Measurements from ENCODE around the gene DNASE1L3.

DNA sequence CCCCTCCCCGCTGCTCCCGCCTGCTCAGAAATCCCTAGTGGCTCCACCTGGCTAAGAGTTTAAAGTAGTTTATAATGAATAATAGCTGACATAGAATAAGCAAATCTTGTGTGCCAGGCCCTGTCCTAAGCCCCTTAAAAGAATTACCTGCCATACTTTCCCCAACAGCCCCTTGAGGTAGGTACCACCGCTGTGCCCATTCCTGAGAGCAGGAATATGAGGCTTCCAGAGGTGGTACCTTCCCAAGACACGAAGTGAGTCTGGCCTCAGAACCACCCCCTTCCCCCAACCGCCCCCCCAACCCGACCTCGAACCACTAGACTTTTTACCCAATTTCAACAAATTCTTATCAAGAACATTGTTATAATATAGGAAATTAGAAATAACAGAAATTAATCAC is 28.1 kb upstream of the DNASE1L3 start:
- TF ChIP-seq POLR2A (IDR thresholded peaks at IDR 0.05), result no peak
- TF ChIP-seq, protein P1, sequence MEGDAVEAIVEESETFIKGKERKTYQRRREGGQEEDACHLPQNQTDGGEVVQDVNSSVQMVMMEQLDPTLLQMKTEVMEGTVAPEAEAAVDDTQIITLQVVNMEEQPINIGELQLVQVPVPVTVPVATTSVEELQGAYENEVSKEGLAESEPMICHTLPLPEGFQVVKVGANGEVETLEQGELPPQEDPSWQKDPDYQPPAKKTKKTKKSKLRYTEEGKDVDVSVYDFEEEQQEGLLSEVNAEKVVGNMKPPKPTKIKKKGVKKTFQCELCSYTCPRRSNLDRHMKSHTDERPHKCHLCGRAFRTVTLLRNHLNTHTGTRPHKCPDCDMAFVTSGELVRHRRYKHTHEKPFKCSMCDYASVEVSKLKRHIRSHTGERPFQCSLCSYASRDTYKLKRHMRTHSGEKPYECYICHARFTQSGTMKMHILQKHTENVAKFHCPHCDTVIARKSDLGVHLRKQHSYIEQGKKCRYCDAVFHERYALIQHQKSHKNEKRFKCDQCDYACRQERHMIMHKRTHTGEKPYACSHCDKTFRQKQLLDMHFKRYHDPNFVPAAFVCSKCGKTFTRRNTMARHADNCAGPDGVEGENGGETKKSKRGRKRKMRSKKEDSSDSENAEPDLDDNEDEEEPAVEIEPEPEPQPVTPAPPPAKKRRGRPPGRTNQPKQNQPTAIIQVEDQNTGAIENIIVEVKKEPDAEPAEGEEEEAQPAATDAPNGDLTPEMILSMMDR (IDR thresholded peaks at IDR 0.05), result no peak

Data from heart left ventricle (tissue), 13 donors.